IPS-20b (cell line): ENCODE results near the gene RNPEPL1.

Experiments used
- H3K27ac ChIP-seq: one replicate; pipeline ENCODE4 v1.5.1; 2013; ENCODE audit warnings: low read length
- H3K27me3 ChIP-seq: 2 replicates; pipeline ENCODE4 v1.6.1; 2013; ENCODE audit warnings: mild to moderate bottlenecking, low read length, inconsistent platforms; ENCODE audit not compliant: insufficient read depth
- H3K36me3 ChIP-seq: 2 replicates; pipeline ENCODE4 v1.6.1; 2013; ENCODE audit warnings: low read depth, mild to moderate bottlenecking, inconsistent platforms, low read length, moderate library complexity; ENCODE audit not compliant: insufficient read depth
- H3K4me1 ChIP-seq: 2 replicates; pipeline ENCODE4 v1.6.1; 2013; ENCODE audit warnings: mild to moderate bottlenecking, control low read depth, inconsistent platforms, low read length, moderate library complexity; ENCODE audit not compliant: insufficient read depth
- H3K4me3 ChIP-seq: 2 replicates; pipeline ENCODE4 v1.5.1; 2013; ENCODE audit warnings: mild to moderate bottlenecking, low read length, inconsistent platforms
- H3K9ac ChIP-seq: 2 replicates; pipeline ENCODE4 v1.6.1; 2013; ENCODE audit warnings: low read depth, mild to moderate bottlenecking, inconsistent platforms, low read length, moderate library complexity
- H3K9me3 ChIP-seq: 2 replicates; pipeline ENCODE4 v1.6.1; 2013; ENCODE audit warnings: mild to moderate bottlenecking, low read depth, low read length, inconsistent platforms; ENCODE audit not compliant: insufficient read depth

Gene RNPEPL1

GRCh38 chr2:240590681-240591111 is 22.4 kb downstream of the RNPEPL1 start:
- H3K9ac ChIP-seq = no peak overlapping the region
- H3K4me3 ChIP-seq = no peak overlapping the region
- peaks cover 8% of the 10 kb centered on the region; the same call in 1 of the 2 replicates for H3K36me3 ChIP-seq
- no peak overlapping the region for H3K27ac ChIP-seq
- no peaks in the 10 kb centered on the region for H3K9me3 ChIP-seq
- no peaks in the 10 kb centered on the region for H3K27me3 ChIP-seq
- 0 out of 2 replicates have a peak, but pooled peaks cover 4% of the 10 kb centered on the region for H3K4me1 ChIP-seq

GRCh38 chr2:240591226-240591625 is 22.9 kb downstream of the RNPEPL1 start:
- H3K4me1 ChIP-seq = 0 out of 2 replicates have a peak, but pooled peaks cover 4% of the 10 kb centered on the region
- H3K36me3 ChIP-seq = peaks cover 8% of the 10 kb centered on the region; the same call in 1 of the 2 replicates
- H3K9me3 ChIP-seq = no peaks in the 10 kb centered on the region
- H3K27ac ChIP-seq = no peak overlapping the region
- H3K27me3 ChIP-seq = no peaks in the 10 kb centered on the region
- H3K9ac ChIP-seq = no peak overlapping the region
- no peak overlapping the region for H3K4me3 ChIP-seq

GRCh38 chr2:240591784-240592183 is 23.5 kb downstream of the RNPEPL1 start:
- H3K9ac ChIP-seq = no peak overlapping the region
- peaks cover 8% of the 10 kb centered on the region; the same call in 1 of the 2 replicates for H3K36me3 ChIP-seq
- no peak overlapping the region for H3K4me3 ChIP-seq

GRCh38 chr2:240593026-240593702 is 24.9 kb downstream of the RNPEPL1 start:
- Histone ChIP-seq H3K27me3 (no peaks in the 10 kb centered on the region), H3K36me3 (peaks cover 8% of the 10 kb centered on the region; the same call in 1 of the 2 replicates), H3K9ac (no peak overlapping the region), H3K4me3 (no peak overlapping the region), H3K4me1 (no peaks in the 10 kb centered on the region), H3K9me3 (no peaks in the 10 kb centered on the region), H3K27ac (no peak overlapping the region)

More at GRCh38 chr2:240591784-240592183, 23.5 kb downstream of the RNPEPL1 start:
- no peak overlapping the region for H3K27ac ChIP-seq
- no peaks in the 10 kb centered on the region for H3K27me3 ChIP-seq
- no peaks in the 10 kb centered on the region for H3K9me3 ChIP-seq
- H3K4me1 ChIP-seq = 0 out of 2 replicates have a peak, but pooled peaks cover 4% of the 10 kb centered on the region

GRCh38 chr2:240593703-240594451 is 25.6 kb downstream of the RNPEPL1 start:
- H3K9ac ChIP-seq = no peak overlapping the region
- no peak overlapping the region for H3K4me3 ChIP-seq
- H3K36me3 ChIP-seq = peaks cover 8% of the 10 kb centered on the region; the same call in 1 of the 2 replicates

GRCh38 chr2:240594511-240595380 is 26.5 kb downstream of the RNPEPL1 start:
- no peak overlapping the region for H3K27ac ChIP-seq
- no peak overlapping the region for H3K4me3 ChIP-seq

More at GRCh38 chr2:240593703-240594451, 25.6 kb downstream of the RNPEPL1 start:
- Histone ChIP-seq H3K4me1 (no peaks in the 10 kb centered on the region), H3K9me3 (no peaks in the 10 kb centered on the region), H3K27me3 (no peaks in the 10 kb centered on the region), H3K27ac (no peak overlapping the region)

GRCh38 chr2:240595381-240596079 is 27.2 kb downstream of the RNPEPL1 start:
- Histone ChIP-seq H3K27ac (no peak overlapping the region), H3K9ac (no peak overlapping the region), H3K4me1 (no peaks in the 10 kb centered on the region), H3K4me3 (no peak overlapping the region), H3K9me3 (no peaks in the 10 kb centered on the region), H3K27me3 (no peaks in the 10 kb centered on the region), H3K36me3 (peaks cover 14% of the 10 kb centered on the region; the same call in 1 of the 2 replicates)

More at GRCh38 chr2:240594511-240595380, 26.5 kb downstream of the RNPEPL1 start:
- H3K9me3 ChIP-seq = no peaks in the 10 kb centered on the region
- no peaks in the 10 kb centered on the region for H3K4me1 ChIP-seq
- H3K9ac ChIP-seq = no peak overlapping the region
- H3K27me3 ChIP-seq = no peaks in the 10 kb centered on the region
- peaks cover 12% of the 10 kb centered on the region; the same call in 1 of the 2 replicates for H3K36me3 ChIP-seq

- H3K9me3 ChIP-seq = no peaks in the 10 kb centered on the region
- H3K9ac ChIP-seq = no peak overlapping the region
- H3K36me3 ChIP-seq = peaks cover 10% of the 10 kb centered on the region; the same call in 1 of the 2 replicates
Measured at GRCh38 chr2:240596080-240596460, 27.8 kb downstream of the RNPEPL1 start.

GRCh38 chr2:240596491-240596931 is 28.2 kb downstream of the RNPEPL1 start:
- peaks cover 6% of the 10 kb centered on the region; the same call in 1 of the 2 replicates for H3K36me3 ChIP-seq
- H3K4me3 ChIP-seq = no peak overlapping the region
- H3K9me3 ChIP-seq = no peaks in the 10 kb centered on the region
- no peaks in the 10 kb centered on the region for H3K27me3 ChIP-seq
- H3K9ac ChIP-seq = no peak overlapping the region
- H3K4me1 ChIP-seq = no peaks in the 10 kb centered on the region
- no peak overlapping the region for H3K27ac ChIP-seq

More at GRCh38 chr2:240596080-240596460, 27.8 kb downstream of the RNPEPL1 start:
- Histone ChIP-seq H3K4me1 (no peaks in the 10 kb centered on the region), H3K27me3 (no peaks in the 10 kb centered on the region), H3K27ac (no peak overlapping the region), H3K4me3 (no peak overlapping the region)

GRCh38 chr2:240597054-240597418 is 28.8 kb downstream of the RNPEPL1 start:
- Histone ChIP-seq H3K36me3 (peaks cover 6% of the 10 kb centered on the region; the same call in 1 of the 2 replicates), H3K4me3 (no peak overlapping the region), H3K4me1 (no peaks in the 10 kb centered on the region), H3K27me3 (no peaks in the 10 kb centered on the region), H3K9ac (no peak overlapping the region), H3K9me3 (no peaks in the 10 kb centered on the region), H3K27ac (no peak overlapping the region)
